HG03103 (cell line): ENCODE measurements around the gene C15orf40.
A peak's percentile ranks its signal among the peaks of the same experiment; 100 is the strongest.
"Not testable (repeated sequence)": the region's sequence is repeated elsewhere in the genome, so short reads cannot be mapped to it uniquely, and the experiment has no call there.

ENCODE experiments used
- ATAC-seq: cut with Tn5 transposase; IDR thresholded peaks from one replicate; pipeline ENCODE4 v1.9.1; 2021; ENCODE audit warnings: low read depth; ENCODE audit not compliant: unreplicated experiment

Gene C15orf40

GRCh38 chr15:82958638-82959037 lies 52.8 kb downstream of the C15orf40 start:
- ATAC-seq = no peak

- ATAC-seq = no peak
Observed at GRCh38 chr15:82952158-82953081, 59.0 kb downstream of the C15orf40 start, which contains the start of gene HOMER2. TSS of gene HOMER2 (minus strand) at chr15:82952720. CDS start at chr15:82952535, 185 bp downstream.

DNA sequence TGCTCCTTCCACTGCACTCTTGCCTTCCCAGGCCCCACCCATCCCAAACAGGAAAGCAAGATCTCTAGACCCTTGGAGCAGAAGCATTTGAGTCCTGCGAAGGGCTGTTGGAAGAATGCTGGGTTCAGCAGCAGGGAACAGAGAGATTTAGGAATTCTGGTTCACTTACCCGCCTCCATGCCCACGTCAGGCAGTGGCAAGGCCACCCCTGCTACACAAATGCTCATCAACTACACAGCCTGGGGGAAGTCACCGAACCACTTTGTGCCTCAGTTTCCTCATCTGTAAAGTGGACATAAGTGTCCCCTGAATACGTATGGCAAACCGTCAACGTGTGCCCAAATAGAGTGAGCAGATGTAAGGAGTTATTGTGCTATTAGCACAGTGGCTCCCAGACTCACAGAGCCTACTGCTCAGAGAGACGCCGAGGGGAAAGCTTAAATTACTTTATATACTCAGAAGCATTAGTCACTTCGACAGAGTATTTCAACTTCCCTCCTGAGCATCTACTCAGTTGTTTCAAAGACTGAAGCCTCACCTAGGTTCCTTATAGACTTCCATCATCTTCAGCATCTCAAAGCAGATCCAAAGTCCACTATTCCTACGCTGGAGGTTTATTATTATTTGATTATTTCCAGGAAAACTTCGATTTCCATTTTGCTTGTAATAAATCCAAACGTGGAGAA lies 59.8 kb downstream of the C15orf40 start:
- ATAC-seq = no peak

GRCh38 chr15:82950746-82951370 lies 60.6 kb downstream of the C15orf40 start:
- peak; percentile 53 for ATAC-seq

DNA sequence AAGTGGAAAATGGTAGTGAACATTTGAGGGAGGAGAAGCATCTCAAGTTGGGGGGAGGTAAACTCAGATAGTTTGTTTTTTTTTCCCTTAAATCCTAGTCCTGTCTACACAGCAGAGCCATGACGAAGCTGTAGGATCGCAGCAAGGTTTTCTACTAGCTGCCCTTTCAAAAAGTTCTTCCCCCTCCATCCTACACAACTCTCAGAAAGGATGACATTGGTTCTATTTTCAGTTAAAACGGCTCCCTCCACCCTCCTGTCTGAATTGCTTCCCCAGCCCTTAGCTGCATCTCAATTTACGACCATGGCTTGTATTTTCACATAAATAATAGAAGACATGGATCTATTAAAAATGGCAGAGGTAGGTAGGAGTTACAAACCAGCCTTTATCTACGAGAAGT lies 61.1 kb downstream of the C15orf40 start:
- ATAC-seq = no peak

DNA sequence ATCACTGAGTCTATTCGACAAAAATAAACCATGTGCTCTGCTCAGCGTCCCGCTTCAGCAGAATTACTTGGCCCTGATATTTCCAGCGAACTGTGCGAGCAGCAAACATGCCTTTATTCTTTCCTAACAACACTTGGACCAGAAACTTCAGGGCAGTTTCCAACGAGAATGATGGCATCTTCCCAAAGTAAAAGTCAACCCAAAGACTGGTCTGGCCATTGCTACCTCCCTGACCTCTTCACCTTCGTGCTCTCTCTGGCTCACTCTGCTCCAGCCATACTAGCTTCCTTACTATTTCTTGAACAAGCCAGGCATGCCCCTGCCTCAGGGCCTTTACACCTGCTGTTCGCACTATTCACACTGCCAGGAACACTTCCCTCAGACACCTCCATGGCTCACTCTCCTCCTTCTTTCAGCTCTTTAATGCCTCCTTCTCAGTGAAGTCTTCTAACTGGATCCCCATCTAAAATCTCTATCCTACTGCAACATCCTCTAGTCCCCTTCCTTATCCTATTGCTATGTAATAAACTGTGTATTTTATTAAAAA lies 65.2 kb downstream of the C15orf40 start:
- ATAC-seq = no peak

GRCh38 chr15:82945326-82945725 lies 66.1 kb downstream of the C15orf40 start:
- ATAC-seq = no peak

DNA sequence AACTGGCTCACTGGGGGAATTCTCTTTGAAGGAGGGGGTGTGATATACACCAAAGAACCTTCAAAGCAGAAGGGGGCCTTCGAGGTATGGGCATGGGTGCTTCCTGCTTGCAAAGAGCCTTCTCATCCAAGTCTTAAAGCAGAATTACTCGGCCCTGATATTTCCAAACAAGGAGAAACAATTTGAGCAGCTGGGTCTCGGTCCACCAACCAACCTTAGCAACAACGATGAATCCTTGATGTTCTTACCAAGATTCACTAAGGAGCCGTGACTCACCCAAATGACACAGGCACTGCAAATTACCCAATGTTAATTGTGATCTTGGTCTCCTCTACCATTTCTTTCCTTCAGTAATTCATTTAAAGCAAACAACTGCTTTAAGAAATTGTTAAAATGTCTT lies 66.6 kb downstream of the C15orf40 start:
- ATAC-seq = no peak

- no peak for ATAC-seq
Observed at GRCh38 chr15:82944056-82944455, 67.4 kb downstream of the C15orf40 start.

DNA sequence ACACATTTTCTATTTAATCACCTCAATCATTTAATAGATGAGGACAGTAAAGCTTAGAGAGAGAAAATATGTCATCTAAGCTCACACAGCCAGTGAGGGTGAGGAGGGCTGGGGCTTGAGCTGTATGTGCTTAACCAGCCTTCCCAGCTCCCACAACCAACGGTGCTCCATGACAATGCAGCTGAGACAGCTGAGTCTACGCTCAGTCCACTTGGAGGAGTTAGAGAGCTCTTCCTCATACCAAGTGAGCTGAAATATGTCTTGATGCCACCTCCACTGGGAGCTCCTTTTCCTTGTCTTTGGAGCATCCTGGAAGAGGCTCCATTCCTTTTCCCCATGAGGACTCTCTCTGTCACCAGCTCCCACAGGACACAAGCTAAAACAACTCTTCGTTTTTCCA lies 68.3 kb downstream of the C15orf40 start:
- ATAC-seq = no peak

- no peak for ATAC-seq
Observed at GRCh38 chr15:82942691-82943090, 68.7 kb downstream of the C15orf40 start.

DNA sequence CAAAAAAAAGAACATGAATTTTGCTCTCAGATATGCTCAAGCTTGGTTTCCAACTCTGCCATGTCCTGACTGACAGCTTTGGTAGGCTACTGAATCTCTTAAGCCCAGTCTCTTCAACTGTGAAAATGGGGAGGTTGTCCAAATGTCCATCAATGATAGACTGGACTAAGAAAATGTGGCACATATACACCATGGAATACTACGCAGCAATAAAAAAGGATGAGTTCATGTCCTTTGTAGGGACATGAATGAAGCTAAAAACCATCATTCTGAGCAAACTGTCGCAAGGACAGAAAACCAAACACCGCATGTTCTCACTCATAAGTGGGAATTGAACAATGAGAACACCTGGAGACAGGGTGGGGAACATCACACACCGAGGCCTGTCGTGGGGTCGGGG lies 71.8 kb downstream of the C15orf40 start:
- not testable (repeated sequence) for ATAC-seq
